ENCODE results near the gene FNDC3B.
"Not testable (repeated sequence)": the region's sequence is repeated elsewhere in the genome, so short reads cannot be mapped to it uniquely, and the experiment has no call there.

Gene FNDC3B

GRCh38 chr3:172246107-172246844 lies 206.9 kb downstream of the FNDC3B start:
- DNase-seq = no peak

- DNase-seq = no peak
These were observed 208.3 kb downstream of the FNDC3B start for GRCh38 chr3:172247525-172248274.

- DNase-seq = no peak
These were observed 209.7 kb downstream of the FNDC3B start for GRCh38 chr3:172249039-172249438.

GRCh38 chr3:172251211-172251610 lies 211.8 kb downstream of the FNDC3B start:
- DNase-seq = no peak

- no peak for DNase-seq
These were observed 213.8 kb downstream of the FNDC3B start for GRCh38 chr3:172253200-172253599.

GRCh38 chr3:172254542-172254941 lies 215.2 kb downstream of the FNDC3B start:
- no peak for DNase-seq

GRCh38 chr3:172255321-172255720 lies 215.9 kb downstream of the FNDC3B start:
- not testable (repeated sequence) for DNase-seq

GRCh38 chr3:172256101-172256734 lies 216.8 kb downstream of the FNDC3B start:
- no peak for DNase-seq

- no peak for DNase-seq
These were observed 218.4 kb downstream of the FNDC3B start for GRCh38 chr3:172257648-172258400.

GRCh38 chr3:172258624-172259023 lies 219.2 kb downstream of the FNDC3B start:
- DNase-seq = no peak

- DNase-seq = no peak
These were observed 219.7 kb downstream of the FNDC3B start for GRCh38 chr3:172259111-172259541.

- DNase-seq = no peak
These were observed 220.4 kb downstream of the FNDC3B start for GRCh38 chr3:172259726-172260248.

GRCh38 chr3:172260381-172260780 lies 221.0 kb downstream of the FNDC3B start:
- no peak for DNase-seq

GRCh38 chr3:172261054-172261453 lies 221.7 kb downstream of the FNDC3B start:
- DNase-seq = no peak

GRCh38 chr3:172262991-172263608 lies 223.7 kb downstream of the FNDC3B start:
- no peak for DNase-seq

- DNase-seq = no peak
These were observed 224.6 kb downstream of the FNDC3B start for GRCh38 chr3:172263781-172264486.

GRCh38 chr3:172266103-172266502 lies 226.7 kb downstream of the FNDC3B start:
- no peak for DNase-seq

GRCh38 chr3:172268425-172268824 lies 229.0 kb downstream of the FNDC3B start:
- DNase-seq = no peak

- no peak for DNase-seq
These were observed 229.5 kb downstream of the FNDC3B start for GRCh38 chr3:172268868-172269267.

- DNase-seq = no peak
These were observed 231.3 kb downstream of the FNDC3B start for GRCh38 chr3:172270557-172271166.

GRCh38 chr3:172271386-172271976 lies 232.1 kb downstream of the FNDC3B start:
- no peak for DNase-seq

All from activated naive CD4-positive, alpha-beta T cell treated with Interleukin-2 at 50 U/mL for 16 hours (primary cell).